Hair follicle dermal papilla cell (primary cell): Measurements from ENCODE around the gene FBP2. TPM values are rescaled to one million over a fixed set of nuclear protein-coding genes. Genes with fewer than 3 reads are reported as not detected.

Experiments used
- total RNA-seq: library from RNA; depleted of rRNA; stranded (reverse); fragments of >200 nt; gene quantifications from 2 replicates; pipeline ENCODE4 v1.2.3, GENCODE V29; 2012

FBP2 gene
- not detected in 2 replicates for total RNA-seq

GRCh38 chr9:94593459-94594345, at the start of gene FBP2:
TSS of gene FBP2 (minus strand) at chr9:94593824. CDS start at chr9:94593726, 98 bp downstream.

GRCh38 chr9:94639061-94639998, 45.7 kb upstream of the FBP2 start, which contains the start of gene FBP1:
TSS of gene FBP1 (minus strand) at chr9:94639518. CDS start at chr9:94639310, 208 bp downstream.

GRCh38 chr9:94554439-94555331, 38.9 kb downstream of the FBP2 start, which contains the start of gene PCAT7:
TSS of gene PCAT7 (plus strand) at chr9:94555083.

Other genes starting within 250 kb of the FBP2 start
- gene PCAT7, start 38.7 kb downstream of the FBP2 start, total RNA-seq, result not detected in 2 replicates
- gene FBP1, start 45.7 kb upstream of the FBP2 start, total RNA-seq, result not detected in 2 replicates
- gene AOPEP, start 132.9 kb upstream of the FBP2 start, total RNA-seq, result 242 and 279 TPM in 2 replicates